OCI-LY3 (cell line): ENCODE results near the gene NIPAL3.

Experiments used
- EZH2phosphoT487 ChIP-seq: fragments of 200-600 bp; shearing (Covaris generic); IDR thresholded peaks from 2 replicates; pipeline ENCODE4 v1.6.1; 2018; ENCODE audit warnings: antibody characterized with exemption, mixed run types, low read depth
- TF ChIP-seq, protein P1 (sequence below): fragments of 200-600, 300-600 bp; sonication (generic); IDR thresholded peaks from 2 replicates; pipeline ENCODE4 v1.5.1; 2014; ENCODE audit warnings: antibody characterized with exemption, low read length, low read depth

DNA sequence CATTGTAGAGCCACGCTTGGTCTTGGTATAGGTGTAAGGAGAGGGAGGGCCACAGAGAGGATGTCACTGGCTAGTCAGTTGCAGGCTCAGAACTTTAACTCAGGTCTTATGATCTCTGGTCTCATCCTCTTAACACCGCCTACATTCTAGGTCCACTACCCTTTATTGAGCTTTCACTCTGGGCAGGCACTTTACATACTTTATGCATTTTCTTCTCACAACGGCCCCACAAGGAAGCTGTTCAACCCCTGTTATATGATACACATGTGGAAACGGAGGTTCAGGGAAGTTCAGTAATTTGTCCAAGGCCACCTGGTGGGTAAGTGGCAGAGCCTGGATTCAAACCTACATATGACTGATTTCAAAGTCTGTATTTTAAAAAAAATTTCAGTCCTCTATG is 61.7 kb downstream of the NIPAL3 start:
- TF ChIP-seq, protein P1, sequence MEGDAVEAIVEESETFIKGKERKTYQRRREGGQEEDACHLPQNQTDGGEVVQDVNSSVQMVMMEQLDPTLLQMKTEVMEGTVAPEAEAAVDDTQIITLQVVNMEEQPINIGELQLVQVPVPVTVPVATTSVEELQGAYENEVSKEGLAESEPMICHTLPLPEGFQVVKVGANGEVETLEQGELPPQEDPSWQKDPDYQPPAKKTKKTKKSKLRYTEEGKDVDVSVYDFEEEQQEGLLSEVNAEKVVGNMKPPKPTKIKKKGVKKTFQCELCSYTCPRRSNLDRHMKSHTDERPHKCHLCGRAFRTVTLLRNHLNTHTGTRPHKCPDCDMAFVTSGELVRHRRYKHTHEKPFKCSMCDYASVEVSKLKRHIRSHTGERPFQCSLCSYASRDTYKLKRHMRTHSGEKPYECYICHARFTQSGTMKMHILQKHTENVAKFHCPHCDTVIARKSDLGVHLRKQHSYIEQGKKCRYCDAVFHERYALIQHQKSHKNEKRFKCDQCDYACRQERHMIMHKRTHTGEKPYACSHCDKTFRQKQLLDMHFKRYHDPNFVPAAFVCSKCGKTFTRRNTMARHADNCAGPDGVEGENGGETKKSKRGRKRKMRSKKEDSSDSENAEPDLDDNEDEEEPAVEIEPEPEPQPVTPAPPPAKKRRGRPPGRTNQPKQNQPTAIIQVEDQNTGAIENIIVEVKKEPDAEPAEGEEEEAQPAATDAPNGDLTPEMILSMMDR, result no peak
- TF ChIP-seq EZH2phosphoT487, result no peak
